ENCODE measurements around the gene PLVAP.

The PLVAP gene

DNA sequence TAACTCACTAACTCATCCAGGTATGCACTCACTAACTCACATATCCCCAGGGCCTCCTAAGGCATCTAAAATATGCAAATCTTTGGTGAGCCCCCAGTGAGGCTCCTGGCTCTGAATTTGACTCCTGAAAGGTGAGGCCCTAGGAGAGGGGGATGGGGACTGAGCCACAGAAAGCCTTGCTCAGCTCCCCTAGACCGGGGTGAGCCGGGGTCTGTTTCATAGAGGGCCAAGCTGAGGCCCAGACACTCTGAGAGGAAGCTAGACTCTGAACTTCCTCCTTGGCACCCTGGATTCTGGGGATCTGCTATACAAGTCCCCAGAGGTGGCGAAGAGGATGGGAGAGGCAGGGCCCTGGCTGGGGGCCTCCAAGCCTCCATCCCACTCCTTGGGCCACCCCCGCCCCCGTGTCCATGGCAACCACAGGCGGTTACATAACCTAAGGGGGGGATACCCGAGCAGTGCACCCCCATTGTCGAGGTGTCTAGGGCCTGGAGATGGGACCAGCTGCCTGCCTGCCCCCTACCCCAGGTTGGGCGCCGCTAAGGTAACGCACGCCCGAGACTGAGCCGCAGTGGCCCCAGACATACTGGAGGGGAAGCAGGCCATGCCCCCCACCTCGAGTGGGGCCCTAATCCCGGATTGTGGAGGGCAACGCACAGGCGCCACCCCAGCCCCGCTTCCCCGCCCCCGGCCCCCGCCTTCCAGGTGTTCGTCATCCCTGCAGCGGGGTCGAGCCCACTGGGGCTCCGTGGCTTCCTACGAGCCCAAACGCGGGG lies 74.6 kb downstream of the PLVAP start:
- no peak for DNase-seq (ENCODE audit: low spot score)

Measured in CD4-positive, alpha-beta T cell treated with Interleukin-15 for 4 hours (primary cell).